ENCODE data around the gene LMOD2.
"Not testable (repeated sequence)": the region's sequence is repeated elsewhere in the genome, so short reads cannot be mapped to it uniquely, and the experiment has no call there.

LMOD2 gene, protein sequence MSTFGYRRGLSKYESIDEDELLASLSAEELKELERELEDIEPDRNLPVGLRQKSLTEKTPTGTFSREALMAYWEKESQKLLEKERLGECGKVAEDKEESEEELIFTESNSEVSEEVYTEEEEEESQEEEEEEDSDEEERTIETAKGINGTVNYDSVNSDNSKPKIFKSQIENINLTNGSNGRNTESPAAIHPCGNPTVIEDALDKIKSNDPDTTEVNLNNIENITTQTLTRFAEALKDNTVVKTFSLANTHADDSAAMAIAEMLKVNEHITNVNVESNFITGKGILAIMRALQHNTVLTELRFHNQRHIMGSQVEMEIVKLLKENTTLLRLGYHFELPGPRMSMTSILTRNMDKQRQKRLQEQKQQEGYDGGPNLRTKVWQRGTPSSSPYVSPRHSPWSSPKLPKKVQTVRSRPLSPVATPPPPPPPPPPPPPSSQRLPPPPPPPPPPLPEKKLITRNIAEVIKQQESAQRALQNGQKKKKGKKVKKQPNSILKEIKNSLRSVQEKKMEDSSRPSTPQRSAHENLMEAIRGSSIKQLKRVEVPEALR

DNA sequence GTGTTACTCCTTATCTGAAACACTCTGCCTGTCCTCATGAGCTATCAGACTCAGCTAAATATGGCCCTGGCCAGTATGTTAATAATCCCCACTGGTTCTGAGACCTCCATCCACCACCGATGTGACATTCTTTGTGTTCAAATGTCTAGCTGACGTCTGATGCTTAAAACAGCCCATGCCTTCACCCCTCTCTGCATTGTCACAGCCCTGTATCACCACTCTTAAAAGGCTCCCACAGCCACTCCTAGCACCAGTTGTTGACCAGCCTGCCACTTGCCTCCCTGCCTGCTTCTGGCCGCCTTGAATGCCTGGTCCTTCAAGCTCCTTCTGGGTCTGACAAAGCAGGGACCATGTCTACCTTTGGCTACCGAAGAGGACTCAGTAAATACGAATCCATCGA lies at the start of gene LMOD2:
LMOD2 (plus strand) TSS at position 253 of the 400 bp plus-strand sequence; CDS start at position 351, 98 bp downstream.
- no peak for DNase-seq (ENCODE audit: low read depth)

DNA sequence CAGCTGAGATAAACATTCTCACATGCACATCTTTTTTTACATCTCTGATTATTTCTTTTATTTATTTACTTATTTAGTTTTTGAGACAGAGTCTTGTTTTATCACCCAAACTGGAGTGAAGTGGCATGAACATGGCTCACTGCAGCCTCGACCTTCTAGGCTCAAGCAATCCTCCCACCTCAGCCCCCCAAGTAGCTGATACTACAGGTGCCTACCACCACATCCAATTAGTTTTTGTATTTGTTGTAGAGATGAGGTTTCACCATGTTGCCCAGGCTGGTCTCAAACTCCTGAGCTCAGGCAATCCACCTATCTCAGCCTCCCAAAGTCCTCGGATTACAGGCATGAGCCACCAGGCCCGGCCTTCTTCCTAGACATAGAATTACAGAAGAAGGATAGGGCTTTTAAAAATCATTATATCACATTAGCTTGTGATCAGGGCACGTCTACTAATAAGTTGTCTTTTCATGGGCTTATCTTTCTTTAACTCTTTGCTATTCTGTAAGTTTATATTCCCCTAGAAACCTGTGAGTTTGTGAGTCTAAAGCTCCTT lies 48.2 kb upstream of the LMOD2 start:
- no peak for DNase-seq (ENCODE audit: low read depth)

DNA sequence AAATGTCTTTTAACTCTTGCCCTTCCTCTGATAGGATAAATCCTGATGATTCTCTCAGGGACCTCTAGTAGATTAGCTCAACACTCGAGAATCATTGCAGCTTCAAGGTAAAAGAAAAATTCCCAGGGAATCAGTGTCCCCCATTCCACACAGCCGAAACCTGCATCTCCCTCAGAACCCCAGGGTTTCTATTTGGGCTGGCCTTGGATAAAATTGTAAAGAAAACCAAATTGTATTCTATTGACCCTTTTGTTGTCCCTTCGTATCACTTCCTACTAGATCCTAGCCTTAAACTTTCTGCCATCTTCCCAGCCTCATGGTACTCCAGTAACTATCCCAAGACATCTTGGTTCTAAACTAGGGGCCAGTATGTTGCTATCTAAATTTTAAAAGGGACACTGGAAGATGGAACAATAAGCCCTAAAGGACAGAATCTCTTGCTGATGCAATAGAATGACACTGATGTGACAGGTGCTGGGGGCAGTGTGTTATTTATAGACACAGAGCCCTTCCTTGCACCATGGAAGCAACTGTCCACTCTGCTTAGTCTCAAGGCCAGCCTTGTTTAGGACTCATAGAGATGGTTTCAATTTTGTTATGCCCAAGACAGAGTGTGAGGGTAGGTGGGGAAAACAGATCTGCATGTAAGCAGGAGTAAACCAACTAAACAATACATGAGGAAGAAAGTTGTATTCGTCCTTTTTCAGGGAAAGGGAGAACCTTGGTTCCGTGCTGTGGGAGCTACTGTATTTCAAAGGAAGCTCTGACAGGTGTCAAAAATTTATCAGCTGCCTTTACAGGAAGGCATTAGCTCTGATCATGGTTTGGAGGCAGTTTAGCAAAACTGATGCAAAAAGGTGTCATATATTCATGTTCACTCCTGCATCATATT lies 46.4 kb upstream of the LMOD2 start:
- no peak for DNase-seq (ENCODE audit: low read depth)

DNA sequence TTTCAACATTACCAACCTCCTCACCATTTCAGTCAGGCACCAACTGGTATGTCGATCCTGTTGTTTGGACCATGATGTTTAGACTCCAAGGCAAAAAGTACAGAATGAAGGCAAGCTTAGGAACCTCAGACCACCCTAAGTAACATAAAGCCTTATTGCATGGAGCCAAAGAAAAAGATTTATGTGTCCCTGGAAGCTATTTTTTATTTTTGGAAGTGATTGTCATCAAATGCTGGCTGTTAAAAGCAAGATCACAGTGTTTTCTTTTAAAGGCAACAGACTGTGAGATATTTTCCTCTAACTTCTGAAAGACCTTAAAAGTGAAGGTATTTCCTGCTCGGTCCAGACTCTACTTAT lies 45.8 kb upstream of the LMOD2 start:
- no peak for DNase-seq (ENCODE audit: low read depth)

DNA sequence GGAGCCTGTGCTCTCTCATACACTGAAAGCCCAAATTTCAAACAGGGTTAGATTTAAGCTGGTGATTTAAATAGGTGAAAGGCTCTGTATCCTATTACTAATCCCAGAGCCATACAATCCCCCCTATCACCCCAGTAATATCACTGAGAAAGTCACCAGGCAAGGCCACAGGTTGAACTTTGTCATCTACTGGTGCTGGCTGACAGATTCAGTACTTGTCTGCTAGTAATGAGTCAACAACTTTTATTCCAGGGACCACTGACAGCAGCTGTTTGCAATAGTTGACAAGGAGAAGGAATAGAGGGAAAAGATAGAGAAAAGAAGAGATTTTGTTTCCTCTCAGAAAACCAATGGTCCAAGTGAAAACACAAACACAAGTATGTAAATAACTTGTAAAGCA lies 43.6 kb upstream of the LMOD2 start:
- DNase-seq (ENCODE audit: low read depth): no peak

DNA sequence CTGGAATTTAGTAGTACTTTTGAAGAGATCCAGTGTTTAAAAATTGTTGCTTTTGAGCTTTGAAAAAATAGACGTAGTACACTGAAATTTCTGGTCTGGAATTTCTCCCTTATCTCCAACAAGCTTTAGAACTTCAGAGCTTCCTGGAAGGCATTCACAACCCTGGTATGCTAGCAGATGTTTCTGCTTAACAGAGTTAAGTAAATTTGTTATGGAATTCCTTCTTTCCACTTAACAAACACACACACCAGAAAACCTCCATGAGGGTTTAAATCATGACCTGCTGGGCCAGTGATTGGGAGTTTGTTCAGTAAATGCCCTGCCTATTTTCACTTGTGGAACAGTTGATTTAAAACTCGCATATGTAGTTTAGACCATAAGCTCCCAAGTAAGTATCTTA lies 40.3 kb upstream of the LMOD2 start:
- DNase-seq (ENCODE audit: low read depth): no peak

DNA sequence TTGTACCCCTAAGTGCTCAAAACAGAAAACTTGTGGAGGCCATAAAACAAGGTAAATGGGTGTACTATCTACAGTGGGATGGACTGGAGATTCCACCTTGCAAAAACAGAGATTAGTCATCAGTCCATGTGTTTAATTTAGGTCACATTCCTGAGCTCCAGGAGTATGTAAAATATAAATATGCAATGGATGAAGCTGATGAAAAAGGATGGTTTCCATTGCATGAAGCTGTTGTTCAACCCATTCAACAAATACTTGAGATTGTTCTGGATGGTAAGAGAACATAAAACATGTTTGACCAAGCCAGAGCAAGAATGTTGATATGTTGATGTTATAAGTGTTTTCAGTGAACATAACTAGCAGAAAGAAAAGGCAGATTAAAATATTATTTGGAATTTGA lies 39.4 kb upstream of the LMOD2 start:
- no peak for DNase-seq (ENCODE audit: low read depth)

DNA sequence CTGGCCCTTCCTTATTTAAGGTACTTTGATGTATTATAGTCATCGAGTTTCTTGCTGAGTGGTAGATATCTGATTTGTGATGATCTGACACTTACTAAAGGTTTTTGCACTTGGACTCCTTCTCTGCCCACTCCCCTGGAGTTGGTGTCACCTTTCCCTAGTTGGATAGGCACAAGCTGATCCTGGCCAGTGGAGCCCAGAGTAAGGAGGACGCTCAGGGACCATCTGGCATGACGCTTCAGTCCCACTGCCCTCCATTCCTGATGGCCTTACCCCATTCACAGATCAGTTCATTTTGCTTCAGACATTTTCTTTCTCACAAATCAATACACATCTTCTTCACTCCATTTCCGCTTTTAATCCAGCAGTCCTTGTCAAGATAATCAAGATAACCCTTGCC lies 34.0 kb upstream of the LMOD2 start:
- DNase-seq (ENCODE audit: low read depth): no peak

DNA sequence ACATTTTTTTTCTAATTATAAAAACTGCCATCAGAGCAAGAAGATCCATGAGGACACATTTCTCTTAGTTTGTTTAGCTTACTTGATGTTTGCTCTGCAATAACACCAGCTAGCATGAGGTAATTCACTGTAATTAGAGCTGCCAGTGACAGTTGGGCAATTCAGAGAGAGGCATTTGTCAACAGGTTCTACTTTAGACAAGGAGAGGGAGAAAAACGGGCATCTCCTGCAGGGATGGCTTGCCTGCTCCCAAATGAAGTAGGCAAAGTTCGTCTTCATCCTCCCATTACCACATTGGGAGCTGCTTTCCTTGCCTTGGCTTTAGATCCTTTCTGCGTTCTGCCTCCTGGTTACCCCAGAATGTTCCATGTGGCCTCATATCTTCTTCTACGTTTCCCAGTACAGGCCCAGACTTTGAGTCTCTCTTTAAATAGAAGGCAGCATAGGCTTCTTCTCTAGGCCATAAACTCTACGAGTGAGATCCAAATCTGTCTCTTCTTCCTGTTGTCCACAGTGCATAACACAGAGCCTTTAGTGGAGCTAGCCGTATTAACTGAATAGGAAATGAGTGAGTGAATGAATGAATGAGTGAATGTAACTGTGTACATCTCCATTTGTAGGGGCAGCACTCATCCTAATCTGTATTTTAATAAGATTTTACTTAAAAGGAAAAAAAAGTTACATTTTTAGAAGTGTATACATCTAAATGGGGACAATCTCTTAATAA lies 32.8 kb upstream of the LMOD2 start:
- no peak for DNase-seq (ENCODE audit: low read depth)

DNA sequence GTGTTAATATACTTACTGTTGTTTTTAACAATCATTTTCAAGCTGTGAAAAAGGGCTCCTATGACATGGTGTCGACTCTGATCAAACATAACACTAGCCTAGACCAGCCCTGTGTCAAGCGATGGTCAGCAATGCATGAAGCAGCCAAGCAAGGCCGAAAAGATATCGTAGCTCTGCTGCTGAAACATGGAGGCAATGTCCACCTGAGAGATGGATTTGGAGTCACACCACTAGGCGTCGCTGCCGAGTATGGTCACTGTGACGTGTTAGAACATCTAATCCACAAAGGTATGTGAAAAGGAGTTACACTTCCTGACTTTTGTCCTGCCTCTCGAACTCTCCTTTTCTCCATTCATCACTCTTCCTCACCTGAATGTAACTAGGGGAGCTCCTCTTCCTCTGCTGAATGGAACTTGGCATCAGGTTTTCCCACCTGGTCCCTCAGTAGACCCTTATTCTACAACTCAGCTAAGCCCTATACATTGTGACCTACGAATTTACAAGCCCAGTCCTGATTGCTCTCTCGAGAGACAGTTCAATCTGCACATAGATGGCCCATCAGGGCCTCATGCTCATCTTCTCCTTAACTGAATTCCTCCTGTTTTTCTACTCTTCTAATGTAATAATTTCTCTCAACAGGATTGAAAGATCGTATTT lies 31.0 kb upstream of the LMOD2 start:
- DNase-seq (ENCODE audit: low read depth): peak; percentile 47

DNA sequence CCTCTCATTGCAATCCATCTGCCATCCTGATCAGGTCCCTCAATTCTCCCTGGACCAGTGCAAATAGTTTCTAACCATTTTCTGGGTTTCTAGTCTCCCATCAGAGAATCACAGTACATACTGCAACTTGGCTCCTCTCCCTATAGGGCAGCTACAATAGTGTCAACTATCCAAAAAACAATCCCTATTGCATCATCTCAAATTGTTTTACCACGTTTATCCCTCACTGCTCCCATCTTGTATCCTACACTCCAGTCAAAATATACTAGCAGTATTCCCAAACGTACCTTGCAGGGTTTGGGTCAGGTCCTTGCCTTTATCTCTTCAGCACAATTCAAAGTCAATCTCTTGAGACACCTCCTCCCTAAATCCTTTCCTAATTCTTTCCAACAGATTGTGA lies 30.4 kb upstream of the LMOD2 start:
- DNase-seq (ENCODE audit: low read depth): no peak

DNA sequence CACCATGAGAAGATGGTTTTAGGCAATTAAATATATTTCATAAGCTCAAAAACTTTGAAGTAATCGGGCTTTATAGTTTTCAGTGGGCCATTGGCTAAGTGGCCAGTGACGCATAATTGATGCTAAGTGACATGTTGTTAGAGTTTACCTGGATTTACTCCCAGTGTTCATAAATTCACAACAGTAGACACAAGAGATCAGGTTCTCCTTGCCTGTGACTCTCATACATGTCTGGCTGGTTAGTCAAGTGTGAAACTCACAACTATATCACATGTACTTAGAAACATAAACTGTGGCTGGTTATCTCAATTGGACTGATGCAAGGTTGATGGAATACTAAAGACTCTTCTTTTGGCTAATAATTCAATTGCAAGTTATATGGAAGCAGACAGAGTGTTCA lies 27.8 kb upstream of the LMOD2 start:
- no peak for DNase-seq (ENCODE audit: low read depth)

DNA sequence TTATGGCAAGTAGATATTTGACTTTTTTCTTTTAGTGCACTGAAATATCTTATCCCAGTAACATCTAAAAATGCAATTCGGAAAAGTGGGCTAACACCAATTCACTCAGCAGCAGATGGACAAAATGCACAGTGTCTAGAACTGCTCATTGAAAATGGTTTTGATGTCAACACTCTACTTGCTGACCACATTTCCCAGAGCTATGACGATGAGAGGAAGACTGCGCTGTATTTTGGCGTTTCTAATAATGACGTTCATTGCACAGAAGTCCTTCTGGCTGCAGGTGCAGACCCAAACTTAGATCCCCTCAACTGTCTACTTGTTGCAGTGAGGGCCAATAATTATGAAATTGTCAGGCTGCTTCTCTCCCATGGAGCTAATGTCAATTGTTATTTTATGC lies 26.8 kb upstream of the LMOD2 start:
- no peak for DNase-seq (ENCODE audit: low read depth)

DNA sequence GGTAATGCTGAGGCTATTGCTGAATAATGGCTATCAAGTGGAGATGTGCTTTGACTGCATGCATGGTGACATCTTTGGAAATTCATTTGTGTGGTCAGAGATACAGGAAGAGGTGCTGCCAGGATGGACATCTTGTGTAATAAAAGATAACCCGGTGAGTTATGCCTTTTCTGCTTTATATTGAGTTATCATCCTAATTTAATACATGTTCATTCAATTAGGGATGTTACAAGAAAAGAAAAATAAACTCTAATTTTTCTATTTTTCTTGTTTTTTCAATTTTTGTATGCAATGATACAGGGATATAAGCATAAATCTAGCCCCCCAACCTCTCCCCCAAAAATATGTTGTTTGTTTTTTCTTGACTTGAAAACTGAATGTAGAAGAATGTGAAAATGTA lies 26.4 kb upstream of the LMOD2 start:
- DNase-seq (ENCODE audit: low read depth): no peak

DNA sequence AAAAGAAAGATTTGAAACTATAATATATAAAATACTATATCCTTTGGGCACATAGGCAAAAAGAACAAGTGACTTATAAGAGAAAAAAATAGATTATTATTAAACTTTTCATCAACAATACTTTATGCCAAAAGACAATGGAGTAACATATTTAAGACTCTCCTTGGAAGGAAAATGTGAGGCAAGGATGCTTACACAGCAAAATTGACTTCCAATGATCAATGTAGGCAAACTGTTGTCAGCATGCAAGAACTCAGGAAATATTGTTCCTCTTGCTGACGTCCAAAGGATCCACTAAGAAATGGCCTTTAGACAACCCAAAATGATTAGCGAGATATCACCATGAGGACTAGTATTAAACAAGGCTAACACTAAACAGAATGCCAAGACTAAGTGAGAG lies 22.9 kb upstream of the LMOD2 start:
- DNase-seq (ENCODE audit: low read depth): no peak

DNA sequence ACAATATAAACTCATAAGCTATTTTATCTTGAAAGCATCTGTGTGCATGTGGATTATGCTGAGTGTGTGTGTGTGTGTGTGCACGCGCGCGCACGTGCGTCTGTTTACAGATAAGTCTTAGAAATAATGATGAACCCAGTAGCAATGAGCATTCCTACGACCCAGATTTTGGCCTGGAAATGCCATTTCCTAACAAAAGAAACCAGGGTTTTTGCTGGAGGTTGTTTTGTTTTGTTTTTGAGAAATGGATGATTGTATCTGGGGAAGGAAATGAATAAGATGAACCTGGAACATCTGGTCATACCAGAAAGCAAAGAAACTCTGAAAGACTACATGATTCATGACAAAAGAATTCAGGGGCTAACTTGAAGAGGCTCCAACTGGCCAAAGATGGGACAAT lies 22.1 kb upstream of the LMOD2 start:
- no peak for DNase-seq (ENCODE audit: low read depth)

DNA sequence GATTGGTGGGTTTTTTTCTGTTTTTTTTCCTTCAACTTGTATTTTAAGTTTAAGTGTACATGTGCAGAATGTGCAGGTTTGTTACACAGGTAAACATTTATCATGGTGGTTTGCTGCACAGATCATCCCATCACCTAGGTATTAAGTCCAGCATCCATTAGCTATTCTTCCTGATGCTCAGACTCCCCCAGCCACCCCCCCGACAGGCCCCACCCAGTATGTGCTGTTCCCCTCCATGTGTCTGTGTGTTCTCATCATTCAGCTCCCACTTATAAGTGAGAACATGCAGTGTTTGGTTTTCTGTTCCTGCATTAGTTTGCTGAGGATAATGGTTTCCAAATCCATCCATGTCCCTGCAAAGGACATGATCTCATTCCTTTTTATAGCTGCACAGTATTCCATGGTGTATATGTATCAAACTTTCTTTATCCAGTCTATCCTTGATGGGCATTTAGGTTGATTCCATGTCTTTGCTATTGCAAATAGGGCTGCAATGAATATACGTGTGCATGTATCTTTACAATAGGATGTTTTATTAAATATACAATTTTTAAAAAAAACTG lies 21.6 kb upstream of the LMOD2 start:
- DNase-seq (ENCODE audit: low read depth): not testable (repeated sequence)

DNA sequence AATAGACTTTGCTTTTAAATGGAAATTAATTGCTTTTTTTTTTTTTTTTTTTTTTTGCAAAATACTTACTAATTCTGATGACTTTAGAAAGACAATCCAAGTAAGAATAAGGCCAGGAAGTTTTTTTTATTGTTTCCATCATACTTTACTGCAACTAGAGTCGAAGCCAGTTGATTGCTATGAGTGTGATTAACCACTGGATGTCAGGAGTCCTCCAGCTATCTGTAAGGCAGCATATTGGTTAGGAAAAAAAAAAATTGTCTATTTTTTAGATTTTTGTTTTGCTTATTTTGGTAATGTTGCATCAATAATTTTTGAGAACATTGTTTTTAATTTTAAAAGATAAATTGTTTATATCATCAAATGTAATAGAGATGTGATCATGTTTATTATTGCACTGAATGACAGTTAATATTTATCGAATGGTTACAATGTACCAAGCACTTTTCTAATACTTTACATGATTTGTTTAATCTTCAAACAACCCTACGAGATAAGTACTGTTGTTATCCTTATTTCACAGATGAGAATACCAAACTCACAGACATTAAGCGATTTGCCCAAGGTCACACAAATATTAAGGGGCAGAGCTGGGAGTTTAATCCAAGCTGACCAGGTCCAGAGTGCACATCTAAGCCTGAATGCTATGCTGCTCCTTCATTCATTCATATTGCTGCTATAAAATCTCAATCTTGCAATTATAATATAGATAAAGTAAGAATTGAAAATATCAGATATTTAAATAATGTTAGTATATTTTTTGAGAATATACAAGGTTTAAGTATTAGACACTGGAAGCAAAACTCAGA lies 19.9 kb upstream of the LMOD2 start:
- DNase-seq (ENCODE audit: low read depth): no peak

DNA sequence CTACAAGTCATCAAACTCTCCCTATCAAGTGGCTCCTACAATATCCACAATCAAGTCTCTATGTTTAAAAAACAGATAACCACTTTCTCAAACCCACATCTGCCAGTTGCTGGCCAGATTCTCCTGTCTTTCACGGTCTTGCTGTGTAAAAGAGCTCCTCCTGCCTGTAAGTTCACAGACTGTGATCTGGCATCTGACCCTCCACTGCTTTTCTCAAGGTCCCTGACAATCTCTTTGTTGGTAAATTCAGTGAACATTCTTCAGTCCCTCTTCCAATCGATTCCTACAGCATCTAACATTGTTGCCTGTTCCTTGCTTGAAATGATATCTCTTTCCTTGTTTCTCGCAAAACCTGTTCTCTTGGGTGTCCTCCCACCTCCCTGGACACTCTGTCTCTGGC lies 18.5 kb upstream of the LMOD2 start:
- DNase-seq (ENCODE audit: low read depth): no peak

DNA sequence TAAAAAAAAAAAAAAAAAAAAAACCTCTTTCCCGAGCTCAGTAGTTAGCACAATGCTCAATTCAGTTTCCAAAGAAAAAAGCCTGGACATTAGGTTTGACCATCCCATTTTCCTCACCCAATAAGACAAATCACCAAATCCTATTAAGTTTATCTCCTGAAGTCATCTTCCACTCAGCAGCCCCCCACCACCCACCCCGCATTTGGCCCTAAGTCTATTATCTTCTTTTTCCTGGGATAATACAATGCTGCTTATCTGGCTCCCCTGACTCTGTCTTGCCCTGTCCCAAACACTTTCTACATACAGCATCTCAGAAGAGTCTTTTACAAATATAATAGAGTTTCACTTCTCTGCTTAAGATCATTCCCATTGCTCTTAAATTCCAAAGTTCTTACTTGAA lies 17.8 kb upstream of the LMOD2 start:
- DNase-seq (ENCODE audit: low read depth): no peak
